H1 (cell line): ENCODE results near the gene TNS1. TPM values are rescaled to one million over a fixed set of nuclear protein-coding genes. Genes with fewer than 3 reads are reported as not detected.
A peak's percentile ranks its signal among the peaks of the same experiment; 100 is the strongest.

Experiments
- CTCF ChIA-PET: fragments of 300-600 bp; sonication (Branson Sonifier 250); formaldehyde crosslinking; loops from one replicate; lab custom pipeline; 2021; ENCODE audit not compliant: partially characterized antibody; lab: Charles Lee
- POLR2A ChIA-PET: fragments of 300-600 bp; sonication (Branson Sonifier 250); formaldehyde crosslinking; loops from one replicate; lab custom pipeline; 2021; ENCODE audit warnings: inconsistent platforms; ENCODE audit not compliant: partially characterized antibody; lab: Charles Lee
- DNase-seq, 2 experiments: peaks; one replicate each; pipeline versions ENCODE4 v3.0.0 to v3.0.0-alpha.2; 2010 to 2022; ENCODE audit warnings: low spot score in 2 of 2, low read depth in 1 of 2, mixed read lengths in 1 of 2
- FAIRE-seq: peaks from 2 replicates; lab custom pipeline; 2011; peaks lifted over from hg19 to GRCh38; lab: Jason Lieb, UNC
- H2AFZ ChIP-seq: 2 replicates; pipeline ENCODE4 v1.8.1; 2012; ENCODE audit warnings: low read length, inconsistent platforms
- H2AK5ac ChIP-seq: 2 replicates; pipeline ENCODE4 v1.6.1; 2013; ENCODE audit warnings: low read depth, low read length
- H2BK120ac ChIP-seq: replicated peaks from 2 replicates; pipeline ENCODE3; 2013; ENCODE audit warnings: low read depth, low read length, inconsistent platforms
- H2BK12ac ChIP-seq: 2 replicates; pipeline ENCODE4 v1.6.1; 2013; ENCODE audit warnings: low read depth, low read length
- H2BK15ac ChIP-seq: 2 replicates; pipeline ENCODE4 v1.6.1; 2013; ENCODE audit warnings: low read length
- H2BK20ac ChIP-seq: 2 replicates; pipeline ENCODE4 v1.6.1; 2013; ENCODE audit warnings: low read length
- H2BK5ac ChIP-seq: 2 replicates; pipeline ENCODE4 v1.6.1; 2013; ENCODE audit warnings: low read depth, low read length
- H3K14ac ChIP-seq: 2 replicates; pipeline ENCODE4 v1.6.1; 2013; ENCODE audit warnings: inconsistent platforms; ENCODE audit not compliant: insufficient read length
- H3K18ac ChIP-seq: 2 replicates; pipeline ENCODE4 v1.6.1; 2013; ENCODE audit warnings: low read length; ENCODE audit errors: extremely low read depth
- H3K23ac ChIP-seq: 2 replicates; pipeline ENCODE4 v1.6.1; 2013; ENCODE audit warnings: inconsistent platforms; ENCODE audit not compliant: insufficient read length
- H3K23me2 ChIP-seq: 2 replicates; pipeline ENCODE4 v1.6.1; 2013; ENCODE audit warnings: low read depth, low read length
- H3K27ac ChIP-seq: 2 replicates; pipeline ENCODE4 v1.6.1; 2011; ENCODE audit warnings: low read depth, low read length, inconsistent platforms
- H3K27me3 ChIP-seq, 4 experiments: replicated peaks in 1 of 4; 1 replicate in 1 of 4; 2 replicates in 3 of 4; pipeline versions ENCODE4 v1.6.1 to v1.8.1; 2011 to 2013; ENCODE audit warnings: low read length in 3 of 4, mild to moderate bottlenecking in 3 of 4, inconsistent platforms in 2 of 4, mixed read lengths in 2 of 4, moderate library complexity in 1 of 4; ENCODE audit not compliant: control insufficient read depth in 3 of 4, insufficient read depth in 3 of 4; ENCODE audit errors: extremely low read depth in 1 of 4
- H3K36me3 ChIP-seq, 4 experiments: 2 replicates each; pipeline versions ENCODE4 v1.6.1 to v1.8.1; 2011 to 2013; ENCODE audit warnings: mild to moderate bottlenecking in 4 of 4, low read length in 3 of 4, moderate library complexity in 2 of 4, control low read depth in 1 of 4, inconsistent platforms in 1 of 4; ENCODE audit not compliant: insufficient read depth in 4 of 4, control insufficient read depth in 2 of 4
- H3K4ac ChIP-seq: replicated peaks from 2 replicates; pipeline ENCODE3; 2013; ENCODE audit warnings: low read length, low read depth, mixed read lengths, inconsistent platforms; ENCODE audit not compliant: insufficient read length
- H3K4me1 ChIP-seq, 4 experiments: replicated peaks in 1 of 4; 1 replicate in 1 of 4; 2 replicates in 3 of 4; pipeline versions ENCODE4 v1.6.1 to v1.8.1; 2011 to 2013; ENCODE audit warnings: low read length in 3 of 4, inconsistent platforms in 2 of 4, mixed read lengths in 1 of 4; ENCODE audit not compliant: insufficient read depth in 4 of 4, control insufficient read depth in 3 of 4
- H3K4me2 ChIP-seq, 2 experiments: 2 replicates each; pipeline versions ENCODE4 v1.6.1 to v1.8.1; 2011 to 2013; ENCODE audit warnings: low read depth in 2 of 2, low read length in 2 of 2, control low read depth in 1 of 2, inconsistent platforms in 1 of 2, mild to moderate bottlenecking in 1 of 2; ENCODE audit not compliant: insufficient read depth in 1 of 2
- H3K4me3 ChIP-seq, 4 experiments: fragments of 200-600, 300-600 bp in 1 of 4; sonication (generic), shearing (Covaris generic), sonication (Bioruptor Twin) in 1 of 4; 2 replicates each; pipeline versions ENCODE4 v1.5.1 to v1.8.1; 2011 to 2016; ENCODE audit warnings: low read length in 4 of 4, low read depth in 3 of 4, control low read depth in 2 of 4, inconsistent platforms in 2 of 4, mild to moderate bottlenecking in 2 of 4, mixed read lengths in 1 of 4, moderate library complexity in 1 of 4; ENCODE audit not compliant: insufficient read depth in 2 of 4; ENCODE audit errors: extremely low read depth in 1 of 4
- H3K56ac ChIP-seq: replicated peaks from 2 replicates; pipeline ENCODE3; 2013; ENCODE audit warnings: low read depth, mild to moderate bottlenecking, mixed read lengths, low read length, inconsistent platforms; ENCODE audit not compliant: insufficient read length
- H3K79me1 ChIP-seq: 2 replicates; pipeline ENCODE4 v1.6.1; 2013; ENCODE audit warnings: low read depth, low read length, control low read depth
- H3K79me2 ChIP-seq, 2 experiments: 2 replicates each; pipeline versions ENCODE4 v1.6.1 to v1.8.1; 2012 to 2013; ENCODE audit warnings: low read length in 2 of 2, mild to moderate bottlenecking in 2 of 2, inconsistent platforms in 1 of 2; ENCODE audit not compliant: insufficient read depth in 2 of 2, control insufficient read depth in 1 of 2
- H3K9ac ChIP-seq, 4 experiments: replicated peaks in 1 of 4; 1 replicate in 1 of 4; 2 replicates in 3 of 4; pipeline versions ENCODE4 v1.6.1 to v1.8.1; 2011 to 2013; ENCODE audit warnings: low read depth in 3 of 4, low read length in 3 of 4, control low read depth in 2 of 4, mild to moderate bottlenecking in 2 of 4, moderate library complexity in 2 of 4, inconsistent platforms in 1 of 4; ENCODE audit errors: extremely low read depth in 1 of 4
- H3K9me3 ChIP-seq, 2 experiments: 2 replicates each; pipeline versions ENCODE4 v1.6.1 to v1.8.1; 2012 to 2013; ENCODE audit warnings: mild to moderate bottlenecking in 2 of 2, moderate library complexity in 2 of 2, control low read depth in 1 of 2, inconsistent platforms in 1 of 2, low read depth in 1 of 2, low read length in 1 of 2, mixed read lengths in 1 of 2; ENCODE audit not compliant: insufficient read depth in 2 of 2
- H4K20me1 ChIP-seq, 2 experiments: replicated peaks in 1 of 2; 2 replicates each; pipeline versions ENCODE3 to v1.8.1; 2011 to 2013; ENCODE audit warnings: inconsistent platforms in 2 of 2, low read length in 2 of 2, mild to moderate bottlenecking in 1 of 2; ENCODE audit not compliant: insufficient read depth in 2 of 2, control insufficient read depth in 1 of 2
- H4K5ac ChIP-seq: 2 replicates; pipeline ENCODE4 v1.6.1; 2013; ENCODE audit warnings: low read length, low read depth, mixed read lengths, inconsistent platforms; ENCODE audit not compliant: insufficient read length
- H4K8ac ChIP-seq: 2 replicates; pipeline ENCODE4 v1.8.0; 2013; ENCODE audit warnings: mild to moderate bottlenecking, moderate library complexity, low read length, inconsistent platforms; ENCODE audit not compliant: insufficient read depth; ENCODE audit errors: extremely low read depth
- H4K91ac ChIP-seq: replicated peaks from 2 replicates; pipeline ENCODE3; 2013; ENCODE audit warnings: low read length, mixed read lengths, inconsistent platforms; ENCODE audit not compliant: insufficient read length
- ASH2L ChIP-seq: fragments of 200-600, 300-600 bp; sonication (generic); IDR thresholded peaks from one replicate; pipeline ENCODE4 v1.7.1; 2017; ENCODE audit warnings: low read length
- BRCA1 ChIP-seq: IDR thresholded peaks from 2 replicates; pipeline ENCODE4 v1.6.1; 2012; ENCODE audit warnings: low read depth, low read length, improper control_type of control experiment
- EP300 ChIP-seq, 2 experiments: IDR thresholded peaks; 1 replicate in 1 of 2; 2 replicates in 1 of 2; pipeline ENCODE4 v1.6.1; 2011 to 2012; ENCODE audit warnings: low read depth in 2 of 2, low read length in 2 of 2, mild to moderate bottlenecking in 2 of 2, borderline replicate concordance in 1 of 2, inconsistent platforms in 1 of 2, moderate library complexity in 1 of 2
- JUN ChIP-seq: IDR thresholded peaks from 2 replicates; pipeline ENCODE4 v1.6.1; 2011; ENCODE audit warnings: low read depth, mild to moderate bottlenecking, improper control_type of control experiment, low read length
- KDM5A ChIP-seq: fragments of 200-600 bp; IDR thresholded peaks from 2 replicates; pipeline ENCODE4 v1.7.1; 2012; ENCODE audit warnings: mild to moderate bottlenecking, low read length, inconsistent platforms, mixed read lengths
- NRF1 ChIP-seq: IDR thresholded peaks from 2 replicates; pipeline ENCODE4 v1.6.1; 2011; ENCODE audit warnings: mild to moderate bottlenecking, low read depth, low read length, improper control_type of control experiment
- POU5F1 ChIP-seq: IDR thresholded peaks from 2 replicates; pipeline ENCODE4 v1.6.1; 2011; ENCODE audit warnings: low read depth, mild to moderate bottlenecking, low read length, moderate library complexity
- RAD21 ChIP-seq, 2 experiments: IDR thresholded peaks in 1 of 2; conservative IDR thresholded peaks in 1 of 2; 2 replicates each; pipeline ENCODE4 v1.6.1; 2011; ENCODE audit warnings: low read depth in 2 of 2, low read length in 2 of 2, improper control_type of control experiment in 1 of 2, inconsistent platforms in 1 of 2, mild to moderate bottlenecking in 1 of 2, moderate library complexity in 1 of 2
- SAP30 ChIP-seq: fragments of 300-600 bp; sonication (generic); IDR thresholded peaks from 2 replicates; pipeline ENCODE4 v1.7.1; 2012; ENCODE audit warnings: low read length, moderate library complexity, mild to moderate bottlenecking, inconsistent platforms; ENCODE audit not compliant: insufficient read depth, insufficient replicate concordance
- SIN3A ChIP-seq, 2 experiments: IDR thresholded peaks in 1 of 2; conservative IDR thresholded peaks in 1 of 2; 2 replicates each; pipeline ENCODE4 v1.6.1; 2011 to 2012; ENCODE audit warnings: low read length in 2 of 2, improper control_type of control experiment in 1 of 2, low read depth in 1 of 2, mild to moderate bottlenecking in 1 of 2
- SIRT6 ChIP-seq: IDR thresholded peaks from one replicate; pipeline ENCODE4 v1.7.1; 2012; ENCODE audit warnings: low read length, inconsistent platforms
- WGBS, 2 experiments: shearing (Covaris generic) in 1 of 2; methylation state at CpG; one replicate each; pipeline versions ENCODE4 v1.1.6 to v1.1.7; 2013 to 2015; ENCODE audit warnings: low lambda C conversion rate in 2 of 2, mixed read lengths in 2 of 2, inconsistent platforms in 1 of 2, low coverage in 1 of 2, missing lambda C conversion rate in 1 of 2; ENCODE audit not compliant: insufficient replicate concordance in 2 of 2, insufficient coverage in 1 of 2, insufficient read length in 1 of 2; ENCODE audit errors: extremely low coverage in 1 of 2, missing lambda C conversion rate in 1 of 2; 5-methylcytosine and 5-hydroxymethylcytosine counted together
- polyA plus RNA-seq, 7 experiments: library from polyadenylated mRNA; depleted of rRNA in 3 of 7; stranded (reverse) in 5 of 7; unstranded in 2 of 7; fragments of >200 nt in 5 of 7; fragments of 200-250 nt in 2 of 7; gene quantifications; 1 replicate in 5 of 7; 2 replicates in 1 of 7; 4 replicates in 1 of 7; pipeline versions ENCODE4 v1.2.1 to v1.2.3, GENCODE V29; 2011 to 2013; ENCODE audit warnings: missing spikeins in 2 of 7, mixed read lengths in 2 of 7
- total RNA-seq: library from RNA; stranded (reverse); fragmentation: NEBNext Ultra II Directional; extraction: Animal tissue kit (Norgen Biotek cat#: 25700); gene quantifications from 2 replicates; pipeline ENCODE4 v1.2.1, GENCODE V29; 2021

Gene TNS1
- total and polyA plus RNA-seq, 2 of the 8 experiments (the other 6 are each of a cell fraction or from before 2014, with no cell fraction given), result 1.5 to 5.1 TPM

DNA sequence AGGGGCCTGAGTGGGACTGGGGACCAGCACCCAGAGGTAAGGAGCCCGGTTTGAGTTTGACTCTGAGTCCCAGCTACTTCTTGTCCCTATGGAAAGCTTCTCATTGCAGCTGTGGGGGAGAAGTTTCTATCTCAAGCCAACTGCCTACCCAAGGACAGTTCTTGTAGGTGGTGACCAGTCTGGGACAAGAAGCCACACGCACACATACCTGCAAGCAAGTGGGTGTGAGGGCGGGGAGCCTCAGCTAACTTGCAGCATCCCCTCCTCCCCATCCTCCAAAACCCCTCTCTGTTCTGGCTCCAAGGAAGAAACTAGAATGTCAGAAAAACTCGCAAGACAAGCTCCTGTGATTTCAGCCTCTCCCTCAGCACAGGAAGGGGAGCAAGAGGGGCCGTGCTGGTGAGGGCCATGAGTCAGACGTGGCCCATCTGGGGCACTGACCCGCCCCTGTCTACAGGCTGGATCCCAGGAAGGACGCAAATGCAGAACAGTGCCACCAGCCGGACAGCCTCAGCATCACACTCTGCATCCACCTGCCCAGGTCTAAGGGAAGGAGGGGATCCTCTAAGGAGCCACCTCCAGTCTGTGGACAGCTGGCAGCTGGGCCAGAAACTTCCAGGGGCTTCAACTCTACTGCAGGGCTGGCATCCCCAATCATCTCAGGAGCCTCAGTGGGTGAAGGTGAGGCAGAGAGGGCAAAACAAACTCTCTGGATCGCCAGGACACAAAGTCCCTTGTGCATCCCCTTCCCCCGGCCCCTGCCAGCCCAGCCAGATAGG lies 103.4 kb downstream of the TNS1 start:
- H2AK5ac ChIP-seq, result no peak overlapping the region; the same call in 1 of the 2 replicates
- peak overlapping the region; percentile 81; the same call in 1 of the 2 replicates for H2BK15ac ChIP-seq
- no peak overlapping the region for H2AFZ ChIP-seq
- H3K9me3 ChIP-seq, result no peaks in the 10 kb centered on the region
- H4K91ac ChIP-seq, result no peak overlapping the region
- peak overlapping the region; percentile 63 for H2BK12ac ChIP-seq
- H3K4me1 ChIP-seq, result peaks cover 0 to 4% (median 2%) of the 10 kb centered on the region in 4 experiments; a peak in 4 of 7 replicates
- ChIA-PET CTCF (interaction anchor here (0.7 to 14.9 kb wide), 55 partner anchors 10 to 169 kb away, joined by 3 to 207 read pairs (median 4); partner anchors contain the start of gene RUFY4), POLR2A (interaction anchor here (1.2 kb wide), 1 partner anchor 9 kb away, joined by 3 read pairs; no protein-coding TSS in a partner anchor)
- H3K27ac ChIP-seq, result no peak overlapping the region
- no peak overlapping the region; the same call in 1 of the 2 replicates for H4K8ac ChIP-seq
- H4K5ac ChIP-seq, result peak overlapping the region; percentile 37
- no peak overlapping the region for H3K4ac ChIP-seq
- no peak overlapping the region for H3K56ac ChIP-seq
- H3K79me1 ChIP-seq, result no peaks in the 10 kb centered on the region
- no peaks in the 10 kb centered on the region for H3K36me3 ChIP-seq
- DNase-seq (peak; percentile 71 to 93), FAIRE-seq (peak; percentile 81)
- H3K4me2 ChIP-seq, result no peak overlapping the region
- WGBS, 2 experiments, result 54% methylated on average over 10 of the region's 11 CpGs; no CpG with 5 or more reads in 1 of the 2 experiments
- no peak overlapping the region for H3K14ac ChIP-seq
- no peaks in the 10 kb centered on the region for H4K20me1 ChIP-seq
- no peak overlapping the region for H2BK20ac ChIP-seq
- H3K4me3 ChIP-seq, result no peak overlapping the region
- H3K23ac ChIP-seq, result no peak overlapping the region
- H3K18ac ChIP-seq, result no peak overlapping the region
- no peak overlapping the region for H3K9ac ChIP-seq
- H3K27me3 ChIP-seq, result no peaks in the 10 kb centered on the region; a peak in 1 of 7 replicates
- no peaks in the 10 kb centered on the region for H3K23me2 ChIP-seq
- H2BK5ac ChIP-seq, result peak overlapping the region; percentile 66; the same call in 1 of the 2 replicates
- no peak overlapping the region for H2BK120ac ChIP-seq
- no peaks in the 10 kb centered on the region for H3K79me2 ChIP-seq
- TF ChIP-seq RAD21 (IDR thresholded peaks at IDR 0.05 in 1 of 2, conservative IDR thresholded peaks at IDR 0.05 in 1 of 2; ENCODE audit: low read depth in 2 of 2, low read length in 2 of 2), result peak; percentile 51 to 62
- no peak for TF ChIP-seq POU5F1
- no peak for TF ChIP-seq SIN3A (conservative IDR thresholded peaks at IDR 0.05 in 1 of 2, IDR thresholded peaks at IDR 0.05 in 1 of 2; ENCODE audit: low read depth in 1 of 2, low read length in 2 of 2)
- TF ChIP-seq ASH2L, result no peak
- no peak for TF ChIP-seq EP300 (IDR thresholded peaks at IDR 0.05; ENCODE audit: borderline replicate concordance in 1 of 2, low read depth in 2 of 2, low read length in 2 of 2)
- TF ChIP-seq SIRT6, result no peak
- TF ChIP-seq BRCA1, result peak; percentile 36; the same call in 1 of the 2 replicates
- TF ChIP-seq JUN, result no peak
- no peak for TF ChIP-seq KDM5A
- no peak for TF ChIP-seq NRF1
- no peak for TF ChIP-seq SAP30
